ENCODE results near the gene PLCH2.

DNA sequence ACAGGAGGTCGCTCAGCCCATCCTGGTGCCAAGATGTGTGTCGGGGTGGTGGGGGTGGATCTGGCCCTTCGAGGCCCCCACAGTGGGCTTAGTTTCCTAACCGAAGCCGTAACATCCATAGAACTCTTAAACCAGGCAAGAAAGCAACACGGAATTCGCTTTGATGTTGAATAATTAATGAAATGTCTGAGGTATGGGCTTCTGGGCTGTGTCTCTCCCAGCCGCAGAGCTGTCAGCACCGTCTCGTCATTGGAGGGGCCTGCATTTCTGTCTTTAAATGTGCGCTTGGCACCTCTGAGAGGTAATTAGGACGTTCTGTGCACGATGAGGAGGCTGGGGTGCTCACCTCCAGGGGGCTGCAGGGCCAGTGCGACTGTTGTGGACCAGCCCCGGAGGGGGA is 13.3 kb upstream of the PLCH2 start:
- TF ChIP-seq POLR2AphosphoS5 (IDR thresholded peaks at IDR 0.05; ENCODE audit: low read depth, low read length) (no peak), CHD2 (IDR thresholded peaks at IDR 0.05; ENCODE audit: low read length, partially characterized antibody) (no peak), FOXM1 (IDR thresholded peaks at IDR 0.05; ENCODE audit: low read depth) (no peak), SMC3 (IDR thresholded peaks at IDR 0.05; ENCODE audit: low read depth, low read length) (no peak), NFIC (IDR thresholded peaks at IDR 0.05; ENCODE audit: borderline replicate concordance) (no peak), FOXJ3 (CRISPR knock-in tag; IDR thresholded peaks at IDR 0.05) (no peak), MEF2A (IDR thresholded peaks at IDR 0.05; ENCODE audit: borderline replicate concordance, low read depth) (no peak), TCF12 (IDR thresholded peaks at IDR 0.05) (no peak), TEAD4 (IDR thresholded peaks at IDR 0.05; ENCODE audit: borderline replicate concordance, insufficient read depth) (no peak), YY1 (IDR thresholded peaks at IDR 0.05; ENCODE audit: low read depth) (no peak)
- TF ChIP-seq, protein P1, sequence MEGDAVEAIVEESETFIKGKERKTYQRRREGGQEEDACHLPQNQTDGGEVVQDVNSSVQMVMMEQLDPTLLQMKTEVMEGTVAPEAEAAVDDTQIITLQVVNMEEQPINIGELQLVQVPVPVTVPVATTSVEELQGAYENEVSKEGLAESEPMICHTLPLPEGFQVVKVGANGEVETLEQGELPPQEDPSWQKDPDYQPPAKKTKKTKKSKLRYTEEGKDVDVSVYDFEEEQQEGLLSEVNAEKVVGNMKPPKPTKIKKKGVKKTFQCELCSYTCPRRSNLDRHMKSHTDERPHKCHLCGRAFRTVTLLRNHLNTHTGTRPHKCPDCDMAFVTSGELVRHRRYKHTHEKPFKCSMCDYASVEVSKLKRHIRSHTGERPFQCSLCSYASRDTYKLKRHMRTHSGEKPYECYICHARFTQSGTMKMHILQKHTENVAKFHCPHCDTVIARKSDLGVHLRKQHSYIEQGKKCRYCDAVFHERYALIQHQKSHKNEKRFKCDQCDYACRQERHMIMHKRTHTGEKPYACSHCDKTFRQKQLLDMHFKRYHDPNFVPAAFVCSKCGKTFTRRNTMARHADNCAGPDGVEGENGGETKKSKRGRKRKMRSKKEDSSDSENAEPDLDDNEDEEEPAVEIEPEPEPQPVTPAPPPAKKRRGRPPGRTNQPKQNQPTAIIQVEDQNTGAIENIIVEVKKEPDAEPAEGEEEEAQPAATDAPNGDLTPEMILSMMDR (IDR thresholded peaks at IDR 0.05), result no peak
- TF ChIP-seq, protein P2, sequence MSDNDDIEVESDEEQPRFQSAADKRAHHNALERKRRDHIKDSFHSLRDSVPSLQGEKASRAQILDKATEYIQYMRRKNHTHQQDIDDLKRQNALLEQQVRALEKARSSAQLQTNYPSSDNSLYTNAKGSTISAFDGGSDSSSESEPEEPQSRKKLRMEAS (IDR thresholded peaks at IDR 0.05; ENCODE audit: low read depth), result no peak
- TF ChIP-seq, protein P3, sequence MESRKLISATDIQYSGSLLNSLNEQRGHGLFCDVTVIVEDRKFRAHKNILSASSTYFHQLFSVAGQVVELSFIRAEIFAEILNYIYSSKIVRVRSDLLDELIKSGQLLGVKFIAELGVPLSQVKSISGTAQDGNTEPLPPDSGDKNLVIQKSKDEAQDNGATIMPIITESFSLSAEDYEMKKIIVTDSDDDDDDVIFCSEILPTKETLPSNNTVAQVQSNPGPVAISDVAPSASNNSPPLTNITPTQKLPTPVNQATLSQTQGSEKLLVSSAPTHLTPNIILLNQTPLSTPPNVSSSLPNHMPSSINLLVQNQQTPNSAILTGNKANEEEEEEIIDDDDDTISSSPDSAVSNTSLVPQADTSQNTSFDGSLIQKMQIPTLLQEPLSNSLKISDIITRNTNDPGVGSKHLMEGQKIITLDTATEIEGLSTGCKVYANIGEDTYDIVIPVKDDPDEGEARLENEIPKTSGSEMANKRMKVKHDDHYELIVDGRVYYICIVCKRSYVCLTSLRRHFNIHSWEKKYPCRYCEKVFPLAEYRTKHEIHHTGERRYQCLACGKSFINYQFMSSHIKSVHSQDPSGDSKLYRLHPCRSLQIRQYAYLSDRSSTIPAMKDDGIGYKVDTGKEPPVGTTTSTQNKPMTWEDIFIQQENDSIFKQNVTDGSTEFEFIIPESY (IDR thresholded peaks at IDR 0.05; ENCODE audit: borderline replicate concordance, low read depth), result no peak
- TF ChIP-seq, protein P4, sequence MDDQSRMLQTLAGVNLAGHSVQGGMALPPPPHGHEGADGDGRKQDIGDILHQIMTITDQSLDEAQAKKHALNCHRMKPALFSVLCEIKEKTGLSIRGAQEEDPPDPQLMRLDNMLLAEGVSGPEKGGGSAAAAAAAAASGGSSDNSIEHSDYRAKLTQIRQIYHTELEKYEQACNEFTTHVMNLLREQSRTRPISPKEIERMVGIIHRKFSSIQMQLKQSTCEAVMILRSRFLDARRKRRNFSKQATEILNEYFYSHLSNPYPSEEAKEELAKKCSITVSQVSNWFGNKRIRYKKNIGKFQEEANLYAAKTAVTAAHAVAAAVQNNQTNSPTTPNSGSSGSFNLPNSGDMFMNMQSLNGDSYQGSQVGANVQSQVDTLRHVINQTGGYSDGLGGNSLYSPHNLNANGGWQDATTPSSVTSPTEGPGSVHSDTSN (IDR thresholded peaks at IDR 0.05), result no peak
